HepG2 (cell line): ENCODE measurements around the gene ABI3BP. TPM values are rescaled to one million over a fixed set of nuclear protein-coding genes. Genes with fewer than 3 reads are reported as not detected.

Experiments
- ATAC-seq: fragments of 200-7000 bp; cut with Tn5 transposase; 3 replicates; pipeline ENCODE4 v1.9.1; 2020; ENCODE audit warnings: mild to moderate bottlenecking, moderate library complexity
- BruUV-seq: library from RNA; stranded (reverse); fragments of 400-500 nt; replicated peaks from 2 replicates; lab custom pipeline; 2021; lab: Mats Ljungman, UMichigan
- CTCF ChIA-PET: fragments of 300-600 bp; formaldehyde crosslinking; extraction: SDS; loops from one replicate; lab custom pipeline; 2021; ENCODE audit warnings: low total read pairs, inconsistent platforms, low intra/inter-chr PET ratio; lab: Yijun Ruan, JAX
- POLR2A ChIA-PET: fragments of 350-600 bp; sonication (Branson Sonifier 250); formaldehyde crosslinking; loops from one replicate; lab custom pipeline; 2020; ENCODE audit warnings: antibody characterized with exemption, inconsistent platforms; lab: Yijun Ruan, JAX
- DNase-seq: peaks from one replicate; pipeline ENCODE4 v3.0.0-alpha.2; 2015; ENCODE audit warnings: low spot score
- FAIRE-seq: peaks from 3 replicates; lab custom pipeline; 2011; peaks lifted over from hg19 to GRCh38; lab: Jason Lieb, UNC
- H2AFZ ChIP-seq: one replicate; pipeline ENCODE4 v1.6.1; 2011; ENCODE audit warnings: low read length, inconsistent platforms
- H3K27ac ChIP-seq: fragments of 300-600 bp; 3 replicates; pipeline ENCODE4 v1.8.0; 2011; ENCODE audit warnings: mixed run types, mild to moderate bottlenecking, mixed read lengths, low read length, inconsistent platforms; ENCODE audit not compliant: insufficient read depth; ENCODE audit errors: extremely low read length
- H3K27me3 ChIP-seq, 2 experiments: fragments of 200-600 bp in 1 of 2; 2 replicates in 1 of 2; 3 replicates in 1 of 2; pipeline versions ENCODE4 v1.6.0 to v1.8.0; 2011; ENCODE audit warnings: low read length in 2 of 2, mild to moderate bottlenecking in 2 of 2, moderate library complexity in 2 of 2, inconsistent platforms in 1 of 2; ENCODE audit not compliant: insufficient read depth in 2 of 2, control insufficient read depth in 1 of 2
- H3K36me3 ChIP-seq, 2 experiments: fragments of 200-600 bp in 1 of 2; replicated peaks in 1 of 2; 2 replicates in 1 of 2; 3 replicates in 1 of 2; pipeline versions ENCODE4 v1.5.1 to v1.8.0; 2011; ENCODE audit warnings: low read length in 2 of 2, inconsistent platforms in 1 of 2; ENCODE audit not compliant: insufficient read depth in 2 of 2, control insufficient read depth in 1 of 2
- H3K4me1 ChIP-seq: 2 replicates; pipeline ENCODE4 v1.5.1; 2012; ENCODE audit warnings: low read length, inconsistent platforms; ENCODE audit not compliant: insufficient read depth
- H3K4me2 ChIP-seq: 2 replicates; pipeline ENCODE4 v1.6.0; 2011; ENCODE audit warnings: low read depth, low read length, inconsistent platforms
- H3K4me3 ChIP-seq, 3 experiments: fragments of 200-600 bp in 1 of 3; sonication (generic), shearing (Covaris generic) in 1 of 3; replicated peaks in 1 of 3; 2 replicates each; pipeline ENCODE4 v1.5.1; 2011 to 2016; ENCODE audit warnings: low read length in 3 of 3, inconsistent platforms in 2 of 3, low read depth in 2 of 3, mild to moderate bottlenecking in 2 of 3, control low read depth in 1 of 3, mixed read lengths in 1 of 3; ENCODE audit not compliant: insufficient read depth in 1 of 3
- H3K79me2 ChIP-seq: one replicate; pipeline ENCODE4 v1.6.1; 2011; ENCODE audit warnings: low read length, inconsistent platforms; ENCODE audit not compliant: insufficient read depth
- H3K9ac ChIP-seq: 2 replicates; pipeline ENCODE4 v1.6.0; 2011; ENCODE audit warnings: mild to moderate bottlenecking, low read depth, low read length, inconsistent platforms; ENCODE audit not compliant: insufficient read depth
- H3K9me3 ChIP-seq: 2 replicates; pipeline ENCODE4 v1.5.1; 2012; ENCODE audit warnings: mild to moderate bottlenecking, low read length
- H4K20me1 ChIP-seq: 2 replicates; pipeline ENCODE4 v1.6.0; 2011; ENCODE audit warnings: inconsistent platforms, mild to moderate bottlenecking, low read length, moderate library complexity; ENCODE audit not compliant: insufficient read depth
- HMG20A ChIP-seq: IDR thresholded peaks from 2 replicates; pipeline ENCODE4 v1.6.1; 2016; ENCODE audit warnings: borderline replicate concordance
- SP4 ChIP-seq: sonication (generic); formaldehyde crosslinking; IDR thresholded peaks from 2 replicates; pipeline ENCODE4 v1.8.1; 2023; ENCODE audit warnings: mild to moderate bottlenecking, missing genetic modification reagents
- ZKSCAN5 ChIP-seq: sonication (generic); formaldehyde crosslinking; IDR thresholded peaks from 2 replicates; pipeline ENCODE4 v1.5.1; 2020; ENCODE audit warnings: mild to moderate bottlenecking, missing genetic modification reagents
- ZNF451 ChIP-seq: sonication (generic); formaldehyde crosslinking; IDR thresholded peaks from 2 replicates; pipeline ENCODE4 v1.5.0; 2020; ENCODE audit warnings: mild to moderate bottlenecking, missing genetic modification reagents
- ZNF670 ChIP-seq: sonication (generic); formaldehyde crosslinking; IDR thresholded peaks from 2 replicates; pipeline ENCODE4 v1.8.0; 2022; ENCODE audit warnings: mild to moderate bottlenecking, missing genetic modification reagents, borderline replicate concordance
- WGBS: methylation state at CpG from one replicate; pipeline ENCODE4 v1.1.6; 2017; ENCODE audit warnings: low lambda C conversion rate; 5-methylcytosine and 5-hydroxymethylcytosine counted together
- in situ Hi-C: cut with HindIII; loops from 2 replicates; pipeline ENCODE4 v1.10.0; 2017; ENCODE audit warnings: low pct_unique_long_range_greater_than_20kb; ENCODE audit not compliant: extremely low pct_ligation_motif_present
- intact Hi-C: fragments of 100-400 bp; cut with micrococcal nuclease; formaldehyde crosslinking; loops from one replicate; pipeline ENCODE4 v1.10.0; 2022; ENCODE audit not compliant: unreplicated experiment
- polyA plus RNA-seq, 8 experiments: library from polyadenylated mRNA; depleted of rRNA in 3 of 8; stranded (reverse) in 7 of 8; unstranded in 1 of 8; fragments of >200 nt; fragmentation: Illumina TruSeq in 4 of 8; extraction: Trizol in 4 of 8; gene quantifications; 2 replicates each; pipeline versions ENCODE4 v1.2.1 to v1.2.3, GENCODE V29; 2011 to 2016; ENCODE audit warnings: low read depth in 4 of 8, missing spikeins in 1 of 8, mixed read lengths in 1 of 8; ENCODE audit not compliant: insufficient read depth in 1 of 8
- total RNA-seq, 5 experiments: library from RNA; depleted of rRNA; stranded (reverse); fragments of >200 nt; fragmentation: Illumina TruSeq; extraction: Trizol; gene quantifications; 2 replicates each; pipeline ENCODE4 v1.2.3, GENCODE V29; 2016; ENCODE audit warnings: low read depth in 1 of 5
- TF ChIP-seq, protein P1 (sequence below): sonication (generic); formaldehyde crosslinking; conservative IDR thresholded peaks from 2 replicates; pipeline ENCODE4 v1.8.0; 2022; ENCODE audit warnings: missing genetic modification reagents
- TF ChIP-seq, protein P2 (sequence below): sonication (generic); formaldehyde crosslinking; IDR thresholded peaks from 2 replicates; pipeline ENCODE4 v1.4.0; 2020; ENCODE audit warnings: missing genetic modification reagents, borderline replicate concordance

Gene ABI3BP
- total and polyA plus RNA-seq, 2 of the 13 experiments (the other 11 are each of a cell fraction or from before 2014, with no cell fraction given), result not detected

GRCh38 chr3:100972301-100972844 lies 20.8 kb downstream of the ABI3BP start (continued):
- TF ChIP-seq, protein P1, sequence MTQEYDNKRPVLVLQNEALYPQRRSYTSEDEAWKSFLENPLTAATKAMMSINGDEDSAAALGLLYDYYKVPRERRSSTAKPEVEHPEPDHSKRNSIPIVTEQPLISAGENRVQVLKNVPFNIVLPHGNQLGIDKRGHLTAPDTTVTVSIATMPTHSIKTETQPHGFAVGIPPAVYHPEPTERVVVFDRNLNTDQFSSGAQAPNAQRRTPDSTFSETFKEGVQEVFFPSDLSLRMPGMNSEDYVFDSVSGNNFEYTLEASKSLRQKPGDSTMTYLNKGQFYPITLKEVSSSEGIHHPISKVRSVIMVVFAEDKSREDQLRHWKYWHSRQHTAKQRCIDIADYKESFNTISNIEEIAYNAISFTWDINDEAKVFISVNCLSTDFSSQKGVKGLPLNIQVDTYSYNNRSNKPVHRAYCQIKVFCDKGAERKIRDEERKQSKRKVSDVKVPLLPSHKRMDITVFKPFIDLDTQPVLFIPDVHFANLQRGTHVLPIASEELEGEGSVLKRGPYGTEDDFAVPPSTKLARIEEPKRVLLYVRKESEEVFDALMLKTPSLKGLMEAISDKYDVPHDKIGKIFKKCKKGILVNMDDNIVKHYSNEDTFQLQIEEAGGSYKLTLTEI (CRISPR knock-in tag), result no peak
- TF ChIP-seq ZNF451 (CRISPR knock-in tag) (no peak), ZKSCAN5 (no peak)
- TF ChIP-seq, protein P2, sequence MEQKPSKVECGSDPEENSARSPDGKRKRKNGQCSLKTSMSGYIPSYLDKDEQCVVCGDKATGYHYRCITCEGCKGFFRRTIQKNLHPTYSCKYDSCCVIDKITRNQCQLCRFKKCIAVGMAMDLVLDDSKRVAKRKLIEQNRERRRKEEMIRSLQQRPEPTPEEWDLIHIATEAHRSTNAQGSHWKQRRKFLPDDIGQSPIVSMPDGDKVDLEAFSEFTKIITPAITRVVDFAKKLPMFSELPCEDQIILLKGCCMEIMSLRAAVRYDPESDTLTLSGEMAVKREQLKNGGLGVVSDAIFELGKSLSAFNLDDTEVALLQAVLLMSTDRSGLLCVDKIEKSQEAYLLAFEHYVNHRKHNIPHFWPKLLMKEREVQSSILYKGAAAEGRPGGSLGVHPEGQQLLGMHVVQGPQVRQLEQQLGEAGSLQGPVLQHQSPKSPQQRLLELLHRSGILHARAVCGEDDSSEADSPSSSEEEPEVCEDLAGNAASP (CRISPR knock-in tag), result no peak

DNA sequence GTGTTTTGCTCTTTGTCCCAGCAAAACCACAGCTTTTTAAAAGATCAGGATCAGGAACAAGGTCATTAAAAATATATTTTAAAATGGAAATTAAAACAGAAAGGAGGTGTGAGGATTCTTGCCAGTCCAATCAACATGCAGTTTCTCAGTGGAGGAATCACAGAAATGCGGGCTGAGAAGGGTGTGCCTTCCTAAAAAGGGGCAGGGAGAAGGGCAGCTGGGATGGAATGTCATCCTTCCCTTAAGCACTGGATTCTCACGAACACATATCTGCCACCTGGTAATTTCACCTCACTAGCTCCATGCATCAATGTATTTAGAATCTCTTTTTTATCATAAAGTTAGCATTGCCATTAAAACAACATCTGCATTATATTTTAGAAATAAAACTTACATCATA lies 21.4 kb downstream of the ABI3BP start:
- no peaks in the 10 kb centered on the region for H3K4me1 ChIP-seq
- BruUV-seq, result no TSS peak
- H4K20me1 ChIP-seq, result no peaks in the 10 kb centered on the region
- no peaks in the 10 kb centered on the region for H3K79me2 ChIP-seq
- intact Hi-C loops (no loop called here), in situ Hi-C loops (no loop called here)
- H3K9me3 ChIP-seq, result no peaks in the 10 kb centered on the region
- no peak overlapping the region for H3K9ac ChIP-seq
- no peak overlapping the region for H3K4me2 ChIP-seq
- no peaks in the 10 kb centered on the region for H3K36me3 ChIP-seq
- POLR2A ChIA-PET, result no interaction called here
- CTCF ChIA-PET, result no interaction called here
- DNase-seq, result no peak
- H2AFZ ChIP-seq, result no peak overlapping the region
- WGBS, result 0% methylated on average over 2 of the region's 2 CpGs
- H3K27me3 ChIP-seq, result no peaks in the 10 kb centered on the region; a peak in 1 of 5 replicates
- H3K4me3 ChIP-seq, result no peak overlapping the region
- ATAC-seq, result no peak
- no peak for FAIRE-seq
- H3K27ac ChIP-seq, result no peak overlapping the region
- TF ChIP-seq HMG20A (CRISPR knock-in tag), result no peak
- TF ChIP-seq ZNF670 (CRISPR knock-in tag), result no peak
- no peak for TF ChIP-seq SP4 (CRISPR knock-in tag)
